Measurements from ENCODE around the gene COL21A1. TPM values are rescaled to one million over a fixed set of nuclear protein-coding genes. Genes with fewer than 3 reads are reported as not detected.
A peak's percentile ranks its signal among the peaks of the same experiment; 100 is the strongest.

COL21A1 gene
- polyA plus RNA-seq, 2 of the 4 experiments (the other 2 are of a cell fraction) = 1.4 to 3.3 TPM

DNA sequence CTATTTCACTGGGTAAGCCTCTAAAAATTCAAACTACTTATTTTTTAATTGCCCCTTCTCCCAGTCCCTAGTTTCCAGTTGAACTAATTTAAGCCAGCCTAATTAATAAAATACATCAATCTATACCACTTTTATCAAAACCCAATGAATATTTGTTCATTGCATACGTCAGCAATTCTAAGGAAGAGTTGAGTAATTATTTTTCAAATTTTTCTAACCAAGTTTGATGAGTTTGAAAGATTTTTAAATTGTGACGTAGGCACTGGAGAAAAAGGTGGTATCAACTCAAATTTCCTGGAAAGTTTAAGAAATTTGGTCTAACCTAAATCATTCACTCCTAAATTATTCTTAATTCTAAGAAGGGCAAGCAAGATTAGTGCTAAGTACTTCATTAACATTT is 35.7 kb downstream of the COL21A1 start:
- POLR2A ChIA-PET = no interaction called here
- Histone ChIP-seq H3K27ac (no peak overlapping the region), H3K9me3 (no peaks in the 10 kb centered on the region), H3K4me1 (peaks cover 15% of the 10 kb centered on the region), H3K4me3 (no peak overlapping the region), H3K4me2 (no peak overlapping the region)
- FAIRE-seq (no peak), DNase-seq (ENCODE audit: low read depth in 1 of 2, low spot score in 1 of 2) (no peak), ATAC-seq (no peak)
- CTCF ChIA-PET = no interaction called here
- WGBS (ENCODE audit: missing lambda C conversion rate) = 38% methylated on average over 2 of the region's 2 CpGs
- TF ChIP-seq NR3C1 (IDR thresholded peaks at IDR 0.05) (no peak), MAFK (IDR thresholded peaks at IDR 0.05; ENCODE audit: partially characterized antibody) (peak; percentile 29)

DNA sequence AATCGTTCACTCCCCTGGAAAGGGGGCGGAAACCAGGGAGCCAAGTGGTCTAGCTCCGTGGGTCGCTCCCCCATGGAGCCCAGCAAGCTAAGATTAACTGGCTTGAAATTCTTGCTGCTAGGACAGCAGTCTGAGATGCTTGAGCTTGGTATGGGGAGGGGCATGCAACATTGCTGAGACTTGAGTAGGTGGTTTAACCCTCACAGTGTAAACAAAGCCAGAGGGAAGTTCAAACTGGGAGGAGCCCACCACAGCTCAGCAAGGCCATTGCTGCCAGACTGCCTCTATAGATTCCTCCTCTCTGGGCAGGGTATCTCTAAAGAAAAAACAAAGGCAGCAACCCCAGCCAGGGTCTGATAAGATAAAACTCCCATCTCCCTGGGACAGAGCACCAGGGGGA is 43.2 kb downstream of the COL21A1 start:
- TF ChIP-seq HOXB5 (CRISPR knock-in tag; IDR thresholded peaks at IDR 0.05) = no peak
- no peak for TF ChIP-seq ESRRA (IDR thresholded peaks at IDR 0.05; ENCODE audit: borderline replicate concordance, low read length)
- no peak for TF ChIP-seq NFE2L2 (conservative IDR thresholded peaks at IDR 0.05; ENCODE audit: low read length)
- TF ChIP-seq CBX8 (IDR thresholded peaks at IDR 0.05) = no peak
- no peak for TF ChIP-seq POLR2A (IDR thresholded peaks at IDR 0.05; ENCODE audit: low read length)
- TF ChIP-seq RNF2 (IDR thresholded peaks at IDR 0.05; ENCODE audit: borderline replicate concordance, low read depth) = no peak
- no peak for TF ChIP-seq JUNB (IDR thresholded peaks at IDR 0.05)
- TF ChIP-seq ZFP36 (IDR thresholded peaks at IDR 0.05; ENCODE audit: borderline replicate concordance, partially characterized antibody) = no peak
- TF ChIP-seq NPAS2 (CRISPR knock-in tag; IDR thresholded peaks at IDR 0.05; ENCODE audit: borderline replicate concordance) = no peak
- no peak for TF ChIP-seq RAD21 (conservative IDR thresholded peaks at IDR 0.05 in 1 of 2, IDR thresholded peaks at IDR 0.05 in 1 of 2)
- TF ChIP-seq TP53 (CRISPR knock-in tag; IDR thresholded peaks at IDR 0.05) = no peak
- TF ChIP-seq, protein P1, sequence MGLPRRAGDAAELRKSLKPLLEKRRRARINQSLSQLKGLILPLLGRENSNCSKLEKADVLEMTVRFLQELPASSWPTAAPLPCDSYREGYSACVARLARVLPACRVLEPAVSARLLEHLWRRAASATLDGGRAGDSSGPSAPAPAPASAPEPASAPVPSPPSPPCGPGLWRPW (IDR thresholded peaks at IDR 0.05) = no peak
- TF ChIP-seq, protein P2, sequence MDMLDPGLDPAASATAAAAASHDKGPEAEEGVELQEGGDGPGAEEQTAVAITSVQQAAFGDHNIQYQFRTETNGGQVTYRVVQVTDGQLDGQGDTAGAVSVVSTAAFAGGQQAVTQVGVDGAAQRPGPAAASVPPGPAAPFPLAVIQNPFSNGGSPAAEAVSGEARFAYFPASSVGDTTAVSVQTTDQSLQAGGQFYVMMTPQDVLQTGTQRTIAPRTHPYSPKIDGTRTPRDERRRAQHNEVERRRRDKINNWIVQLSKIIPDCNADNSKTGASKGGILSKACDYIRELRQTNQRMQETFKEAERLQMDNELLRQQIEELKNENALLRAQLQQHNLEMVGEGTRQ (IDR thresholded peaks at IDR 0.05) = no peak
- TF ChIP-seq EHF (CRISPR knock-in tag; IDR thresholded peaks at IDR 0.05) = no peak
- TF ChIP-seq GATA3 (IDR thresholded peaks at IDR 0.05; ENCODE audit: borderline replicate concordance) = no peak
- TF ChIP-seq BHLHE40 (IDR thresholded peaks at IDR 0.05; ENCODE audit: low read depth, low read length) = no peak
- TF ChIP-seq, protein P3, sequence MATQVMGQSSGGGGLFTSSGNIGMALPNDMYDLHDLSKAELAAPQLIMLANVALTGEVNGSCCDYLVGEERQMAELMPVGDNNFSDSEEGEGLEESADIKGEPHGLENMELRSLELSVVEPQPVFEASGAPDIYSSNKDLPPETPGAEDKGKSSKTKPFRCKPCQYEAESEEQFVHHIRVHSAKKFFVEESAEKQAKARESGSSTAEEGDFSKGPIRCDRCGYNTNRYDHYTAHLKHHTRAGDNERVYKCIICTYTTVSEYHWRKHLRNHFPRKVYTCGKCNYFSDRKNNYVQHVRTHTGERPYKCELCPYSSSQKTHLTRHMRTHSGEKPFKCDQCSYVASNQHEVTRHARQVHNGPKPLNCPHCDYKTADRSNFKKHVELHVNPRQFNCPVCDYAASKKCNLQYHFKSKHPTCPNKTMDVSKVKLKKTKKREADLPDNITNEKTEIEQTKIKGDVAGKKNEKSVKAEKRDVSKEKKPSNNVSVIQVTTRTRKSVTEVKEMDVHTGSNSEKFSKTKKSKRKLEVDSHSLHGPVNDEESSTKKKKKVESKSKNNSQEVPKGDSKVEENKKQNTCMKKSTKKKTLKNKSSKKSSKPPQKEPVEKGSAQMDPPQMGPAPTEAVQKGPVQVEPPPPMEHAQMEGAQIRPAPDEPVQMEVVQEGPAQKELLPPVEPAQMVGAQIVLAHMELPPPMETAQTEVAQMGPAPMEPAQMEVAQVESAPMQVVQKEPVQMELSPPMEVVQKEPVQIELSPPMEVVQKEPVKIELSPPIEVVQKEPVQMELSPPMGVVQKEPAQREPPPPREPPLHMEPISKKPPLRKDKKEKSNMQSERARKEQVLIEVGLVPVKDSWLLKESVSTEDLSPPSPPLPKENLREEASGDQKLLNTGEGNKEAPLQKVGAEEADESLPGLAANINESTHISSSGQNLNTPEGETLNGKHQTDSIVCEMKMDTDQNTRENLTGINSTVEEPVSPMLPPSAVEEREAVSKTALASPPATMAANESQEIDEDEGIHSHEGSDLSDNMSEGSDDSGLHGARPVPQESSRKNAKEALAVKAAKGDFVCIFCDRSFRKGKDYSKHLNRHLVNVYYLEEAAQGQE (IDR thresholded peaks at IDR 0.05) = no peak
- TF ChIP-seq CHD2 (IDR thresholded peaks at IDR 0.05; ENCODE audit: low read length, partially characterized antibody) = no peak
- TF ChIP-seq KDM5A (IDR thresholded peaks at IDR 0.05) = no peak
- TF ChIP-seq CEBPB (IDR thresholded peaks at IDR 0.05) = no peak
- ATAC-seq (no peak), DNase-seq (ENCODE audit: low read depth in 1 of 2, low spot score in 1 of 2) (no peak), FAIRE-seq (no peak)
- Histone ChIP-seq H3K4me1 (no peaks in the 10 kb centered on the region), H3K9me3 (no peaks in the 10 kb centered on the region), H3K4me2 (no peak overlapping the region), H3K27ac (no peak overlapping the region), H3K4me3 (no peak overlapping the region)
- POLR2A ChIA-PET = no interaction called here
- WGBS (ENCODE audit: missing lambda C conversion rate) = 92% methylated on average over 4 of the region's 4 CpGs
- CTCF ChIA-PET = no interaction called here

DNA sequence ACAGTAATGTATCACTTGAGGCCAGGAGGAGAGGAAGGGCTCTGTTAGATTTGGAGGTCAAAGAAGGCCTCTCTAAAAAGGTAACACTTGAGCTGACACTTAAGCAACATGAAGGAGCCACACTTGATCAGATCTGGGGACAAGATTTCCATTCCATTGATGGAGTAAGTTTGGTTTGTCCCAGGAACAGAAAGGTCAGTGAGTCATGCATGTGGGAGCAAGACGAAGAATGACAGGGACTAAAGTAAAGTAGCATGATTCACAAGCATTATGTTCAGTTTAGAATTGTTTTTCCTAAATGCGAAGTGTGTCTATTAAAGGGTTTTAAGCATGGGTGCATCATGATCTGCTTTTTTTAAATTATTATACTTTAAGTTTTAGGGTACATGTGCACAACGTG is 47.4 kb downstream of the COL21A1 start:
- WGBS (ENCODE audit: missing lambda C conversion rate) = 64% methylated on average over 3 of the region's 3 CpGs
- CTCF ChIA-PET = no interaction called here
- no peak for DNase-seq (ENCODE audit: low read depth in 1 of 2, low spot score in 1 of 2)

More for the DNA sequence above, 47.4 kb downstream of the COL21A1 start:
- no peaks in the 10 kb centered on the region for H3K4me1 ChIP-seq
- POLR2A ChIA-PET = no interaction called here
- no peak overlapping the region for H3K4me2 ChIP-seq
- FAIRE-seq (no peak), ATAC-seq (no peak)
- H3K9me3 ChIP-seq = no peaks in the 10 kb centered on the region; the same call in 2 of the 3 replicates
- H3K27ac ChIP-seq = no peak overlapping the region
- no peak overlapping the region for H3K4me3 ChIP-seq
- no peak for TF ChIP-seq CBX8 (IDR thresholded peaks at IDR 0.05)
- TF ChIP-seq GATA3 (IDR thresholded peaks at IDR 0.05; ENCODE audit: borderline replicate concordance) = no peak
- TF ChIP-seq, protein P4, sequence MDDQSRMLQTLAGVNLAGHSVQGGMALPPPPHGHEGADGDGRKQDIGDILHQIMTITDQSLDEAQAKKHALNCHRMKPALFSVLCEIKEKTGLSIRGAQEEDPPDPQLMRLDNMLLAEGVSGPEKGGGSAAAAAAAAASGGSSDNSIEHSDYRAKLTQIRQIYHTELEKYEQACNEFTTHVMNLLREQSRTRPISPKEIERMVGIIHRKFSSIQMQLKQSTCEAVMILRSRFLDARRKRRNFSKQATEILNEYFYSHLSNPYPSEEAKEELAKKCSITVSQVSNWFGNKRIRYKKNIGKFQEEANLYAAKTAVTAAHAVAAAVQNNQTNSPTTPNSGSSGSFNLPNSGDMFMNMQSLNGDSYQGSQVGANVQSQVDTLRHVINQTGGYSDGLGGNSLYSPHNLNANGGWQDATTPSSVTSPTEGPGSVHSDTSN (IDR thresholded peaks at IDR 0.05) = no peak
- TF ChIP-seq NFE2L2 (conservative IDR thresholded peaks at IDR 0.05; ENCODE audit: low read length) = no peak
- no peak for TF ChIP-seq CEBPB (IDR thresholded peaks at IDR 0.05)
- no peak for TF ChIP-seq POLR2A (IDR thresholded peaks at IDR 0.05; ENCODE audit: low read length)
- TF ChIP-seq TFCP2L1 (CRISPR knock-in tag; IDR thresholded peaks at IDR 0.05) = no peak
- TF ChIP-seq RNF2 (IDR thresholded peaks at IDR 0.05; ENCODE audit: borderline replicate concordance, low read depth) = no peak
- TF ChIP-seq FOSB (CRISPR knock-in tag; IDR thresholded peaks at IDR 0.05) = no peak
- no peak for TF ChIP-seq HOXB5 (CRISPR knock-in tag; IDR thresholded peaks at IDR 0.05)
- no peak for TF ChIP-seq ZNF302 (CRISPR knock-in tag; IDR thresholded peaks at IDR 0.05)
- no peak for TF ChIP-seq JUN (IDR thresholded peaks at IDR 0.05)
- no peak for TF ChIP-seq MAFK (IDR thresholded peaks at IDR 0.05; ENCODE audit: partially characterized antibody)
- TF ChIP-seq JUNB (IDR thresholded peaks at IDR 0.05) = no peak
- TF ChIP-seq POLR2AphosphoS2 (conservative IDR thresholded peaks at IDR 0.05; ENCODE audit: low read length) = no peak
- TF ChIP-seq MAZ (IDR thresholded peaks at IDR 0.05; ENCODE audit: borderline replicate concordance, low read depth, low read length) = no peak
- TF ChIP-seq KDM1A (IDR thresholded peaks at IDR 0.05; ENCODE audit: low read depth) = no peak
- TF ChIP-seq, protein P1 (IDR thresholded peaks at IDR 0.05) = no peak
- no peak for TF ChIP-seq RFX5 (IDR thresholded peaks at IDR 0.05)
- TF ChIP-seq ZSCAN20 (CRISPR knock-in tag; IDR thresholded peaks at IDR 0.05) = no peak
